Vagina (tissue), 2 donors: Measurements from ENCODE around the gene NUDT22. TPM values are rescaled to one million over a fixed set of nuclear protein-coding genes. Genes with fewer than 3 reads are reported as not detected.

Experiments used
- DNase-seq, 2 donors: peaks; one replicate each; pipeline ENCODE4 v3.0.0-alpha.2; 2017; ENCODE audit errors: extremely low spot score in 2 of 2
- H3K27ac ChIP-seq: fragments of 200-600 bp; sonication (generic); one replicate; pipeline ENCODE4 v1.5.1; 2019
- H3K27me3 ChIP-seq: fragments of 200-600 bp; sonication (generic); one replicate; pipeline ENCODE4 v1.5.1; 2019
- H3K36me3 ChIP-seq, 2 donors: fragments of 200-600 bp; sonication (generic); one replicate each; pipeline ENCODE4 v1.5.1; 2017 to 2019
- H3K4me1 ChIP-seq: fragments of 200-600 bp; sonication (generic); one replicate; pipeline ENCODE4 v1.5.1; 2019
- H3K4me3 ChIP-seq, 2 donors: fragments of 200-600 bp; sonication (generic); 1 replicate in 1 of 2; 2 replicates in 1 of 2; pipeline ENCODE4 v1.5.1; 2016 to 2019
- H3K9me3 ChIP-seq: fragments of 200-600 bp; sonication (generic); one replicate; pipeline ENCODE4 v1.5.1; 2019
- POLR2A ChIP-seq, 2 donors: fragments of 450-650 bp; IDR thresholded peaks; one replicate each; pipeline ENCODE4 v1.6.1; 2017; ENCODE audit warnings: antibody characterized with exemption in 2 of 2, mild to moderate bottlenecking in 2 of 2, moderate library complexity in 2 of 2
- POLR2AphosphoS5 ChIP-seq, 2 donors: sonication (generic); formaldehyde crosslinking; IDR thresholded peaks; one replicate each; pipeline ENCODE4 v1.9.0; 2017; ENCODE audit warnings: antibody characterized with exemption in 2 of 2, mild to moderate bottlenecking in 2 of 2, low read depth in 1 of 2; ENCODE audit not compliant: insufficient read depth in 1 of 2
- intact Hi-C: fragments of 100-400 bp; cut with DNase I; formaldehyde crosslinking; loops from one replicate; pipeline ENCODE4 v1.15.1; 2023
- total RNA-seq: library from RNA; depleted of rRNA; stranded (reverse); fragments of >200 nt; gene quantifications from one replicate; pipeline ENCODE4 v1.2.3, GENCODE V29; 2016
- TF ChIP-seq, protein P1 (sequence below), 3 experiments: fragments of 450-650 bp in 2 of 3; fragments of 200-600 bp in 1 of 3; sonication (generic) in 1 of 3; IDR thresholded peaks; one replicate each; pipeline ENCODE4 v1.5.1; 2017 to 2019; ENCODE audit warnings: antibody characterized with exemption in 3 of 3, mild to moderate bottlenecking in 2 of 3, moderate library complexity in 2 of 3

Gene NUDT22
- total RNA-seq, 1 donor from 2014 or later = 38.8 TPM

GRCh38 chr11:64226507-64227051 is 505 bp downstream of the NUDT22 start:
- H3K9me3 ChIP-seq = no peaks in the 10 kb centered on the region
- DNase-seq = no peak
- intact Hi-C loops = no loop called here
- peaks cover 63% of the 10 kb centered on the region for H3K4me1 ChIP-seq
- H3K27me3 ChIP-seq = no peaks in the 10 kb centered on the region
- peak overlapping the region; percentile 78 to 97 for H3K4me3 ChIP-seq
- H3K27ac ChIP-seq = peak overlapping the region; percentile 81
- H3K36me3 ChIP-seq = no peaks in the 10 kb centered on the region
- TF ChIP-seq POLR2AphosphoS5 (IDR thresholded peaks at IDR 0.05; ENCODE audit: insufficient read depth in 1 of 2, low read depth in 1 of 2) (peak in 1 of 2 donors; percentile 73), POLR2A (IDR thresholded peaks at IDR 0.05) (no peak)

GRCh38 chr11:64227405-64227956 is 1.4 kb downstream of the NUDT22 start:
- H3K4me3 ChIP-seq = peak overlapping the region; percentile 78 to 97
- no peaks in the 10 kb centered on the region for H3K27me3 ChIP-seq
- H3K4me1 ChIP-seq = peaks cover 71% of the 10 kb centered on the region
- no peak for TF ChIP-seq POLR2A (IDR thresholded peaks at IDR 0.05)
- TF ChIP-seq, protein P1, sequence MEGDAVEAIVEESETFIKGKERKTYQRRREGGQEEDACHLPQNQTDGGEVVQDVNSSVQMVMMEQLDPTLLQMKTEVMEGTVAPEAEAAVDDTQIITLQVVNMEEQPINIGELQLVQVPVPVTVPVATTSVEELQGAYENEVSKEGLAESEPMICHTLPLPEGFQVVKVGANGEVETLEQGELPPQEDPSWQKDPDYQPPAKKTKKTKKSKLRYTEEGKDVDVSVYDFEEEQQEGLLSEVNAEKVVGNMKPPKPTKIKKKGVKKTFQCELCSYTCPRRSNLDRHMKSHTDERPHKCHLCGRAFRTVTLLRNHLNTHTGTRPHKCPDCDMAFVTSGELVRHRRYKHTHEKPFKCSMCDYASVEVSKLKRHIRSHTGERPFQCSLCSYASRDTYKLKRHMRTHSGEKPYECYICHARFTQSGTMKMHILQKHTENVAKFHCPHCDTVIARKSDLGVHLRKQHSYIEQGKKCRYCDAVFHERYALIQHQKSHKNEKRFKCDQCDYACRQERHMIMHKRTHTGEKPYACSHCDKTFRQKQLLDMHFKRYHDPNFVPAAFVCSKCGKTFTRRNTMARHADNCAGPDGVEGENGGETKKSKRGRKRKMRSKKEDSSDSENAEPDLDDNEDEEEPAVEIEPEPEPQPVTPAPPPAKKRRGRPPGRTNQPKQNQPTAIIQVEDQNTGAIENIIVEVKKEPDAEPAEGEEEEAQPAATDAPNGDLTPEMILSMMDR (IDR thresholded peaks at IDR 0.05) = no peak
- TF ChIP-seq POLR2AphosphoS5 (IDR thresholded peaks at IDR 0.05; ENCODE audit: insufficient read depth in 1 of 2, low read depth in 1 of 2) = no peak
- peak overlapping the region; percentile 81 for H3K27ac ChIP-seq
- H3K9me3 ChIP-seq = no peaks in the 10 kb centered on the region
- DNase-seq = no peak
- intact Hi-C loops = no loop called here
- H3K36me3 ChIP-seq = no peaks in the 10 kb centered on the region

DNA sequence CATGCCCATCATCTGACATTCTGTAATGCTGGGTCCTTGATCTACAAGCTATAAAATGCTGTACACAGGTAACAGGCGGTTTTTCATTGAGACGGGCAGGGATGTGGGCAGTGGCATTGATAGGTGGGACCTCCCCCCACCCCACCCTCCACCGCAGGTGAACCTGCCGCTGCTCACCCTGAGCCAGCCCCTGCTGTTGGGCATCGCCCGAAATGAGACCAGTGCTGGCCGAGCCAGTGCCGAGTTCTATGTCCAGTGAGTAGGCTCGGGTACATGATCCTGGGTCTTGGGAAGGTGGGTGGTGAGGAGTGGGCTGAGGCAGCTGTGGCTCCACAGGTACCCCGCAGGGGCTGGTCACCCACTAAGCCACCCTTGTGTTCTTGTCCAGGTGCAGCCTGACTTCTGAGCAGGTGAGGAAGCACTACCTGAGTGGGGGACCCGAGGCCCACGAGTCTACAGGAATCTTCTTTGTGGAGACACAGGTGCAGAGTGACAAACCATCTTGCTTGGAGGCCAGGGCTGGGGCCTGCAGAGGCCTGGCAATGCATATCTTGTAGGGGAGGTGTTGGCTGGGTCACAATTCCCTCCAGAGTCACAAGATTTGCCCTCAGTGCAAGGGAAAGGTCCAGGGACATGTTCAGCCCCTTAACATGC is 3.1 kb downstream of the NUDT22 start:
- H3K4me1 ChIP-seq = peaks cover 74% of the 10 kb centered on the region
- no peaks in the 10 kb centered on the region for H3K27me3 ChIP-seq
- H3K27ac ChIP-seq = peak overlapping the region; percentile 97
- intact Hi-C loops = no loop called here
- H3K4me3 ChIP-seq = peak overlapping the region in 1 of 2 donors; percentile 62
- TF ChIP-seq POLR2A (IDR thresholded peaks at IDR 0.05) (no peak), POLR2AphosphoS5 (IDR thresholded peaks at IDR 0.05; ENCODE audit: insufficient read depth in 1 of 2, low read depth in 1 of 2) (no peak)
- TF ChIP-seq, protein P1 (IDR thresholded peaks at IDR 0.05) = no peak
- no peak for DNase-seq
- no peaks in the 10 kb centered on the region for H3K9me3 ChIP-seq
- H3K36me3 ChIP-seq = no peaks in the 10 kb centered on the region

GRCh38 chr11:64229744-64230170 is 3.7 kb downstream of the NUDT22 start:
- no peaks in the 10 kb centered on the region for H3K9me3 ChIP-seq
- H3K27me3 ChIP-seq = no peaks in the 10 kb centered on the region
- H3K4me1 ChIP-seq = peaks cover 73% of the 10 kb centered on the region
- H3K36me3 ChIP-seq = no peaks in the 10 kb centered on the region
- intact Hi-C loops = no loop called here
- peak overlapping the region; percentile 97 for H3K27ac ChIP-seq
- peak overlapping the region; percentile 62 to 85 for H3K4me3 ChIP-seq
- TF ChIP-seq POLR2AphosphoS5 (IDR thresholded peaks at IDR 0.05; ENCODE audit: insufficient read depth in 1 of 2, low read depth in 1 of 2) = no peak
- no peak for TF ChIP-seq POLR2A (IDR thresholded peaks at IDR 0.05)
- TF ChIP-seq, protein P1 (IDR thresholded peaks at IDR 0.05) = no peak
- DNase-seq = no peak

- peaks cover 72% of the 10 kb centered on the region for H3K4me1 ChIP-seq
- H3K27me3 ChIP-seq = no peaks in the 10 kb centered on the region
- no peaks in the 10 kb centered on the region for H3K36me3 ChIP-seq
- no peaks in the 10 kb centered on the region for H3K9me3 ChIP-seq
- TF ChIP-seq POLR2AphosphoS5 (IDR thresholded peaks at IDR 0.05; ENCODE audit: insufficient read depth in 1 of 2, low read depth in 1 of 2) (peak; percentile 86 to 94), POLR2A (IDR thresholded peaks at IDR 0.05) (peak in 1 of 2 donors; percentile 26)
- TF ChIP-seq, protein P1 (IDR thresholded peaks at IDR 0.05) = no peak
- peak within 1 kb of the TSS; percentile 97 for H3K27ac ChIP-seq
- peak in 1 of 2 donors; percentile 91 for DNase-seq
- intact Hi-C loops = no loop called here
- peak within 1 kb of the TSS; percentile 62 to 85 for H3K4me3 ChIP-seq
Measured at GRCh38 chr11:64230171-64230984, 4.3 kb downstream of the NUDT22 start, which contains the start of gene DNAJC4. Gene DNAJC4, plus strand, starts transcription at chr11:64230548. Its CDS starts 307 bp downstream, at chr11:64230855.
